ENCODE measurements around the gene DTX3. TPM values are rescaled to one million over a fixed set of nuclear protein-coding genes. Genes with fewer than 3 reads are reported as not detected.
"Not testable (repeated sequence)": the region's sequence is repeated elsewhere in the genome, so short reads cannot be mapped to it uniquely, and the experiment has no call there.

DTX3 gene
- total and polyA plus RNA-seq, 12 donors: 20.4 to 136 (median 47.6) TPM

DNA sequence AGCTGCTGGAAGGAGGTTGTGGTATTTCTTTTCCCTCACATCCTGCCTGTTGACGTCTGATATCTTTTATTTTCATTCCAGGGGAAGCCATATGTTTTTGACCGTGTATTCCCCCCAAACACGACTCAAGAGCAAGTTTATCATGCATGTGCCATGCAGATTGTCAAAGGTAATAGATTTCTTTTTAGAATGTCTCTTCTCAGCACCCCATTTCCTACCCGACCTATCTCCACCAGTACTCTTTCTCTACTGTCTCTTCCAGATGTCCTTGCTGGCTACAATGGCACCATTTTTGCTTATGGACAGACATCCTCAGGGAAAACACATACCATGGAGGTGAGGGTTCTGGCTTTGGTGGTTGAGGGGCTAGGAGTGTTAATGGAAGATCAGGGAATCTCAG is 41.3 kb upstream of the DTX3 start:
- H3K27ac ChIP-seq: no peak overlapping the region
- intact Hi-C loops (cut with DNase I): no loop called here
- TF ChIP-seq POLR2A (IDR thresholded peaks at IDR 0.05): no peak
- TF ChIP-seq, protein P1, sequence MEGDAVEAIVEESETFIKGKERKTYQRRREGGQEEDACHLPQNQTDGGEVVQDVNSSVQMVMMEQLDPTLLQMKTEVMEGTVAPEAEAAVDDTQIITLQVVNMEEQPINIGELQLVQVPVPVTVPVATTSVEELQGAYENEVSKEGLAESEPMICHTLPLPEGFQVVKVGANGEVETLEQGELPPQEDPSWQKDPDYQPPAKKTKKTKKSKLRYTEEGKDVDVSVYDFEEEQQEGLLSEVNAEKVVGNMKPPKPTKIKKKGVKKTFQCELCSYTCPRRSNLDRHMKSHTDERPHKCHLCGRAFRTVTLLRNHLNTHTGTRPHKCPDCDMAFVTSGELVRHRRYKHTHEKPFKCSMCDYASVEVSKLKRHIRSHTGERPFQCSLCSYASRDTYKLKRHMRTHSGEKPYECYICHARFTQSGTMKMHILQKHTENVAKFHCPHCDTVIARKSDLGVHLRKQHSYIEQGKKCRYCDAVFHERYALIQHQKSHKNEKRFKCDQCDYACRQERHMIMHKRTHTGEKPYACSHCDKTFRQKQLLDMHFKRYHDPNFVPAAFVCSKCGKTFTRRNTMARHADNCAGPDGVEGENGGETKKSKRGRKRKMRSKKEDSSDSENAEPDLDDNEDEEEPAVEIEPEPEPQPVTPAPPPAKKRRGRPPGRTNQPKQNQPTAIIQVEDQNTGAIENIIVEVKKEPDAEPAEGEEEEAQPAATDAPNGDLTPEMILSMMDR (IDR thresholded peaks at IDR 0.05): no peak

DNA sequence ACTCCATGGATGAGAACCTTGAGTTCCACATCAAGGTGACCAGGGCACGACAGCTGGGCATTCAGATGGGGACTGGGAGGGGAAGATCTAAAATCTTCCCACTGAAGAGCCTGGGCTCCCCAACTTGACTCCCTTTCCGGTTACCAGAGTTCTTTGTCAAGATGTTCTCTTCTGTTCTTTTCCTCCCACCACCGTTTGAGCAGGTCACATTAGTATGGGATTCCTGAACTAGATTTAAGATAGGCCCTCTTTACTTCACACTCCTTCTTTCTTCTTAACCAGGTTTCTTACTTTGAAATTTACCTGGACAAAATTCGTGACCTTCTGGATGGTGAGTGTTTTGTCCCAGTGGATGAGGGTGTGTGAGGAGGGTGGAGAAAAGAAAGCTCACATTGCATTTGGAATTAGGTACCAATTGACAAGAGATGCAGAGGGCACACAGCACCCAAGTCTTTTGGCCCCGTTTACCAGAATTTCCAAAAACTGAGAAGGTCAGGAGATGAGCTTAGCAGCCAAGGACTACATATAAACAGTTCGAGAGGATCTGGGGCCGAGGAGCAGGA is 40.4 kb upstream of the DTX3 start:
- Histone ChIP-seq H3K36me3 (replicated peaks in 1 of 2) (no peaks in the 10 kb centered on the region), H3K27me3 (peaks cover 12% of the 10 kb centered on the region), H3K9me3 (replicated peaks in 1 of 3) (no peaks in the 10 kb centered on the region), H3K4me1 (replicated peaks in 1 of 2) (no peaks in the 10 kb centered on the region), H3K4me3 (no peak overlapping the region), H3K27ac (no peak overlapping the region)
- WGBS, 4 donors: 78 to 83% (median 81%) methylated on average over 7 of the region's 7 CpGs
- intact Hi-C loops (cut with DNase I): no loop called here
- DNase-seq: no peak
- TF ChIP-seq, protein P1 (IDR thresholded peaks at IDR 0.05): no peak
- no peak for TF ChIP-seq POLR2A (IDR thresholded peaks at IDR 0.05)

More for the DNA sequence above, 41.3 kb upstream of the DTX3 start:
- H3K27me3 ChIP-seq: peaks cover 12% of the 10 kb centered on the region
- no peak overlapping the region for H3K4me3 ChIP-seq
- WGBS, 4 donors: 51 to 57% (median 54%) methylated on average over 4 of the region's 4 CpGs
- H3K4me1 ChIP-seq (replicated peaks in 1 of 2): no peaks in the 10 kb centered on the region
- no peaks in the 10 kb centered on the region for H3K9me3 ChIP-seq (replicated peaks in 1 of 3)
- DNase-seq: no peak
- no peaks in the 10 kb centered on the region for H3K36me3 ChIP-seq (replicated peaks in 1 of 2)

DNA sequence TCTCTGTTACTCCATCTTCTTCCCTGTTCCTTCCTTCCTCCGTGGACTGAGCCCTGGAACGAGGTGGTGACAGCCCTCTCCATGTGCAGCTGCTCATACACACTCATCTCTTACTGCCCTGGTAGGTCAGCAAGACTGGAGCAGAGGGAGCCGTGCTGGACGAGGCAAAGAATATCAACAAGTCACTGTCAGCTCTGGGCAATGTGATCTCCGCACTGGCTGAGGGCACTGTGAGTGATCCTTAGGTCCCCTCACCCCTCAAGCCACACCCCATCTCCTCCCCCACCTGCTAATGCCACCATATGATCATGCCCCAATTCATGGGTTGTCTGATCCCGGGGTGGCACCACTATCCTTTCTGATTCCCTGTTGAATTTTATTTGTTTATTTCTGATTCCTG is 35.8 kb upstream of the DTX3 start:
- Histone ChIP-seq H3K27ac (no peak overlapping the region), H3K36me3 (replicated peaks in 1 of 2) (no peaks in the 10 kb centered on the region), H3K4me1 (replicated peaks in 1 of 2) (no peaks in the 10 kb centered on the region), H3K4me3 (no peak overlapping the region), H3K9me3 (replicated peaks in 1 of 3) (no peaks in the 10 kb centered on the region), H3K27me3 (peaks cover 12% of the 10 kb centered on the region)
- DNase-seq: no peak
- TF ChIP-seq POLR2A (IDR thresholded peaks at IDR 0.05): no peak
- TF ChIP-seq, protein P1 (IDR thresholded peaks at IDR 0.05): no peak
- 54 to 77% (median 69%) methylated on average over 5 to 6 of the region's 6 CpGs for WGBS, 4 donors
- intact Hi-C loops (cut with DNase I): no loop called here

DNA sequence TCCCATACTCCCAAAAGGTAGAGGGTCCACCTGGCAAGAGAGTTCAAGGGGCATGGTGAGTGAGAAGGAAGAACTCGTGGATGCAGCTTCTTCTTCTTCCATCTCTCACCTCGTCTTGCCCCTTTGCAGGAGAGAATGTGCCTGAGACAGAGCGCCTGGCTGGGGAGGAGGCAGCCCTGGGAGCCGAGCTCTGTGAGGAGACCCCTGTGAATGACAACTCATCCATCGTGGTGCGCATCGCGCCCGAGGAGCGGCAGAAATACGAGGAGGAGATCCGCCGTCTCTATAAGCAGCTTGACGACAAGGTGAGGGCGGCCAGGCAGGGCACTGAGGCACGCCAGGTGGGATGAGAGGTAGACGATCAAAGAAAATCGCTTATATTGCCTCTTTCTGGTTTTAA is 34.8 kb upstream of the DTX3 start:
- Histone ChIP-seq H3K4me1 (replicated peaks in 1 of 2) (no peaks in the 10 kb centered on the region), H3K27ac (no peak overlapping the region), H3K9me3 (replicated peaks in 1 of 3) (no peaks in the 10 kb centered on the region), H3K27me3 (peaks cover 12% of the 10 kb centered on the region), H3K36me3 (replicated peaks in 1 of 2) (no peaks in the 10 kb centered on the region), H3K4me3 (no peak overlapping the region)
- 74 to 89% (median 83%) methylated on average over 16 to 18 of the region's 18 CpGs for WGBS, 4 donors
- TF ChIP-seq, protein P1 (IDR thresholded peaks at IDR 0.05): no peak
- no peak for TF ChIP-seq POLR2A (IDR thresholded peaks at IDR 0.05)
- intact Hi-C loops (cut with DNase I): no loop called here
- DNase-seq: no peak

DNA sequence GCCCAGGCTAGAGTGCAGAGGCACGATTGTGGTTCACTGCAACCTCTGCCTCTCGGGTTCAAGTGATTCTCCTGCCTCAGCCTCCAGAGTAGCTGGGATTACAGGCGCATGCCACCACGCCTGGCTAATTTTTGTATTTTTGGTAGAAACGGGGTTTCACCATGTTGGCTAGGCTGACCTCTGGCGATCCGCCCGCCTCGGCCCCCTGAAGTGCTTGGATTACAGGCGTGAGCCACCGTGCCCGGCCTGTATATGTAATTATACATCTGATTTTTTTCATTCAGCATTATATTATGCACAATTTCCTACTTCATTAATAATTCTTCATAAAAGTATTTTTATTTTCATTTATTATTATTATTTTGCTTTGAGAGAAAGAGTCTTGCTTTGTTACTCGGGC is 34.2 kb upstream of the DTX3 start:
- H3K9me3 ChIP-seq (replicated peaks in 1 of 3); intact Hi-C loops (cut with DNase I); DNase-seq; H3K4me3 ChIP-seq; H3K27ac ChIP-seq; H3K36me3 ChIP-seq (replicated peaks in 1 of 2); H3K4me1 ChIP-seq (replicated peaks in 1 of 2): not testable (repeated sequence)
- WGBS, 4 donors: 80 to 85% (median 83%) methylated on average over 13 of the region's 13 CpGs
- H3K27me3 ChIP-seq: peaks cover 12% of the 10 kb centered on the region

Data from adrenal gland (tissue), 12 donors.